Retina (tissue), 1 donor: ENCODE measurements around the gene NTM.

Experiments used
- DNase-seq: peaks from one replicate; pipeline ENCODE4 v3.0.0-alpha.2; 2016

Gene NTM

GRCh38 chr11:131792243-131792642 lies 421.8 kb downstream of the NTM start:
- DNase-seq, result no peak

- no peak for DNase-seq
Measured at GRCh38 chr11:131796089-131796488, 425.7 kb downstream of the NTM start.

GRCh38 chr11:131796541-131796940 lies 426.1 kb downstream of the NTM start:
- peak; percentile 46 for DNase-seq

- DNase-seq, result no peak
Measured at GRCh38 chr11:131800452-131800851, 430.0 kb downstream of the NTM start.

GRCh38 chr11:131802440-131803115 lies 432.2 kb downstream of the NTM start:
- no peak for DNase-seq

GRCh38 chr11:131807876-131808275 lies 437.5 kb downstream of the NTM start:
- DNase-seq, result no peak

GRCh38 chr11:131808470-131808869 lies 438.1 kb downstream of the NTM start:
- DNase-seq, result no peak

- DNase-seq, result no peak
Measured at GRCh38 chr11:131809203-131809918, 438.9 kb downstream of the NTM start.

GRCh38 chr11:131810541-131810940 lies 440.1 kb downstream of the NTM start:
- DNase-seq, result no peak

GRCh38 chr11:131811383-131811782 lies 441.0 kb downstream of the NTM start:
- DNase-seq, result no peak

- no peak for DNase-seq
Measured at GRCh38 chr11:131814108-131814507, 443.7 kb downstream of the NTM start.

- peak; percentile 57 for DNase-seq
Measured at GRCh38 chr11:131815590-131815989, 445.2 kb downstream of the NTM start.

GRCh38 chr11:131816051-131816450 lies 445.6 kb downstream of the NTM start:
- no peak for DNase-seq

GRCh38 chr11:131817687-131818188 lies 447.3 kb downstream of the NTM start:
- no peak for DNase-seq

- peak; percentile 70 for DNase-seq
Measured at GRCh38 chr11:131819865-131820264, 449.4 kb downstream of the NTM start.

- DNase-seq, result no peak
Measured at GRCh38 chr11:131822506-131822905, 452.1 kb downstream of the NTM start.

- no peak for DNase-seq
Measured at GRCh38 chr11:131823772-131824171, 453.4 kb downstream of the NTM start.

- DNase-seq, result no peak
Measured at GRCh38 chr11:131824771-131825170, 454.4 kb downstream of the NTM start.

GRCh38 chr11:131827430-131827829 lies 457.0 kb downstream of the NTM start:
- no peak for DNase-seq

GRCh38 chr11:131829725-131830124 lies 459.3 kb downstream of the NTM start:
- DNase-seq, result no peak

- DNase-seq, result no peak
Measured at GRCh38 chr11:131832079-131832478, 461.7 kb downstream of the NTM start.

GRCh38 chr11:131833366-131833765 lies 463.0 kb downstream of the NTM start:
- DNase-seq, result no peak

GRCh38 chr11:131837562-131837961 lies 467.1 kb downstream of the NTM start:
- no peak for DNase-seq

- no peak for DNase-seq
Measured at GRCh38 chr11:131838016-131838415, 467.6 kb downstream of the NTM start.
